ENCODE data around the gene MACROD2. TPM values are rescaled to one million over a fixed set of nuclear protein-coding genes. Genes with fewer than 3 reads are reported as not detected.

Gene MACROD2
- total RNA-seq, 1 donor from 2014 or later = 2.4 TPM

GRCh38 chr20:15032352-15032622 lies 1037.0 kb downstream of the MACROD2 start:
- no peaks in the 10 kb centered on the region for H3K4me1 ChIP-seq (ENCODE audit: insufficient read depth, low read length)
- Mint-ChIP-seq H3K27me3 (ENCODE audit: low read depth, unreplicated experiment) (peaks cover 2% of the 10 kb centered on the region), H3K27ac (ENCODE audit: unreplicated experiment) (no peak overlapping the region), H3K4me3 (ENCODE audit: unreplicated experiment) (no peak overlapping the region), H3K36me3 (ENCODE audit: low read depth, unreplicated experiment) (no peaks in the 10 kb centered on the region), H3K9me3 (ENCODE audit: unreplicated experiment) (no peaks in the 10 kb centered on the region), H3K4me1 (ENCODE audit: low read depth, unreplicated experiment) (peaks cover 5% of the 10 kb centered on the region)
- no peaks in the 10 kb centered on the region for H3K27me3 ChIP-seq (ENCODE audit: insufficient read depth, low read length)
- no peak overlapping the region for H2AFZ ChIP-seq (ENCODE audit: low read depth, low read length)
- no peak overlapping the region for H3K4me2 ChIP-seq (ENCODE audit: low read length)
- H4K20me1 ChIP-seq (ENCODE audit: insufficient read depth, low read length) = no peaks in the 10 kb centered on the region
- H3K27ac ChIP-seq (ENCODE audit: low read depth, low read length) = no peak overlapping the region
- H3K9ac ChIP-seq (ENCODE audit: low read length) = no peak overlapping the region
- no peaks in the 10 kb centered on the region for H3K36me3 ChIP-seq (ENCODE audit: insufficient read depth, low read length)
- no peaks in the 10 kb centered on the region for H3K9me3 ChIP-seq (ENCODE audit: insufficient read depth, low read depth, low read length)
- H3K4me3 ChIP-seq (ENCODE audit: insufficient read depth, low read depth, low read length) = no peak overlapping the region
- no peak for FAIRE-seq
- no peak for DNase-seq (ENCODE audit: low read depth)
- TF ChIP-seq CTCF (IDR thresholded peaks at IDR 0.05; ENCODE audit: insufficient read depth, low read depth, low read length) = no peak
- no peak for TF ChIP-seq EZH2 (IDR thresholded peaks at IDR 0.05; ENCODE audit: insufficient read depth, low read length)
- H3K79me2 ChIP-seq (ENCODE audit: insufficient read depth, low read length) = no peaks in the 10 kb centered on the region

- Mint-ChIP-seq H3K27me3 (ENCODE audit: low read depth, unreplicated experiment) (peaks cover 2% of the 10 kb centered on the region), H3K4me3 (ENCODE audit: unreplicated experiment) (no peak overlapping the region), H3K9me3 (ENCODE audit: unreplicated experiment) (no peaks in the 10 kb centered on the region), H3K36me3 (ENCODE audit: low read depth, unreplicated experiment) (no peaks in the 10 kb centered on the region), H3K4me1 (ENCODE audit: low read depth, unreplicated experiment) (peaks cover 5% of the 10 kb centered on the region), H3K27ac (ENCODE audit: unreplicated experiment) (no peak overlapping the region)
- no peaks in the 10 kb centered on the region for H3K9me3 ChIP-seq (ENCODE audit: insufficient read depth, low read depth, low read length)
- no peak overlapping the region for H3K27ac ChIP-seq (ENCODE audit: low read depth, low read length)
- H4K20me1 ChIP-seq (ENCODE audit: insufficient read depth, low read length) = no peaks in the 10 kb centered on the region
- no peak overlapping the region for H2AFZ ChIP-seq (ENCODE audit: low read depth, low read length)
- H3K4me1 ChIP-seq (ENCODE audit: insufficient read depth, low read length) = no peaks in the 10 kb centered on the region
- H3K79me2 ChIP-seq (ENCODE audit: insufficient read depth, low read length) = no peaks in the 10 kb centered on the region
- no peak for TF ChIP-seq CTCF (IDR thresholded peaks at IDR 0.05; ENCODE audit: insufficient read depth, low read depth, low read length)
- no peak for TF ChIP-seq EZH2 (IDR thresholded peaks at IDR 0.05; ENCODE audit: insufficient read depth, low read length)
- H3K9ac ChIP-seq (ENCODE audit: low read length) = no peak overlapping the region
- H3K4me3 ChIP-seq (ENCODE audit: insufficient read depth, low read depth, low read length) = no peak overlapping the region
- DNase-seq (ENCODE audit: low read depth) = no peak
- no peaks in the 10 kb centered on the region for H3K27me3 ChIP-seq (ENCODE audit: insufficient read depth, low read length)
- FAIRE-seq = no peak
- H3K4me2 ChIP-seq (ENCODE audit: low read length) = no peak overlapping the region
- H3K36me3 ChIP-seq (ENCODE audit: insufficient read depth, low read length) = no peaks in the 10 kb centered on the region
These were observed 1038.0 kb downstream of the MACROD2 start for GRCh38 chr20:15033269-15033668.

- H3K27me3 ChIP-seq (ENCODE audit: insufficient read depth, low read length) = no peaks in the 10 kb centered on the region
- Mint-ChIP-seq H3K27ac (ENCODE audit: unreplicated experiment) (no peak overlapping the region), H3K4me1 (ENCODE audit: low read depth, unreplicated experiment) (peaks cover 5% of the 10 kb centered on the region), H3K9me3 (ENCODE audit: unreplicated experiment) (no peaks in the 10 kb centered on the region), H3K27me3 (ENCODE audit: low read depth, unreplicated experiment) (peaks cover 2% of the 10 kb centered on the region), H3K36me3 (ENCODE audit: low read depth, unreplicated experiment) (no peaks in the 10 kb centered on the region), H3K4me3 (ENCODE audit: unreplicated experiment) (no peak overlapping the region)
- H3K27ac ChIP-seq (ENCODE audit: low read depth, low read length) = no peak overlapping the region
- DNase-seq (ENCODE audit: low read depth) = no peak
- H3K36me3 ChIP-seq (ENCODE audit: insufficient read depth, low read length) = no peaks in the 10 kb centered on the region
- no peak overlapping the region for H3K4me3 ChIP-seq (ENCODE audit: insufficient read depth, low read depth, low read length)
- H3K4me1 ChIP-seq (ENCODE audit: insufficient read depth, low read length) = no peaks in the 10 kb centered on the region
- H3K4me2 ChIP-seq (ENCODE audit: low read length) = no peak overlapping the region
- no peak overlapping the region for H2AFZ ChIP-seq (ENCODE audit: low read depth, low read length)
- H4K20me1 ChIP-seq (ENCODE audit: insufficient read depth, low read length) = no peaks in the 10 kb centered on the region
- TF ChIP-seq EZH2 (IDR thresholded peaks at IDR 0.05; ENCODE audit: insufficient read depth, low read length) (no peak), CTCF (IDR thresholded peaks at IDR 0.05; ENCODE audit: insufficient read depth, low read depth, low read length) (no peak)
- FAIRE-seq = no peak
- H3K9me3 ChIP-seq (ENCODE audit: insufficient read depth, low read depth, low read length) = no peaks in the 10 kb centered on the region
- H3K79me2 ChIP-seq (ENCODE audit: insufficient read depth, low read length) = no peaks in the 10 kb centered on the region
- H3K9ac ChIP-seq (ENCODE audit: low read length) = no peak overlapping the region
These were observed 1038.6 kb downstream of the MACROD2 start for GRCh38 chr20:15033891-15034290.
